H1 (cell line): ENCODE measurements around the gene KCTD20. TPM values are rescaled to one million over a fixed set of nuclear protein-coding genes. Genes with fewer than 3 reads are reported as not detected.

Experiments used
- CBX5 ChIP-seq: fragments of 300-800, 300-1000 bp; sonication (generic); IDR thresholded peaks from 2 replicates; pipeline ENCODE4 v1.7.1; 2016; ENCODE audit warnings: antibody characterized with exemption, low read length, low read depth
- KDM1A ChIP-seq: fragments of 200-600, 300-600 bp; sonication (generic); IDR thresholded peaks from 2 replicates; pipeline ENCODE4 v1.7.1; 2016; ENCODE audit warnings: mild to moderate bottlenecking, low read length, borderline replicate concordance
- POU5F1 ChIP-seq: IDR thresholded peaks from 2 replicates; pipeline ENCODE4 v1.6.1; 2011; ENCODE audit warnings: low read depth, mild to moderate bottlenecking, low read length, moderate library complexity
- RNF2 ChIP-seq: fragments of 200-900, 300-1000 bp; sonication (generic); IDR thresholded peaks from 2 replicates; pipeline ENCODE4 v1.7.1; 2016; ENCODE audit warnings: borderline replicate concordance, low read depth, mild to moderate bottlenecking, antibody characterized with exemption, low read length; ENCODE audit not compliant: poor library complexity, severe bottlenecking; ENCODE audit errors: missing control alignments
- TBP ChIP-seq: IDR thresholded peaks from 2 replicates; pipeline ENCODE4 v1.6.1; 2011; ENCODE audit warnings: low read depth, low read length, improper control_type of control experiment
- USF2 ChIP-seq: IDR thresholded peaks from 2 replicates; pipeline ENCODE4 v1.6.1; 2011; ENCODE audit warnings: low read length, improper control_type of control experiment
- ZNF274 ChIP-seq: IDR thresholded peaks from 2 replicates; pipeline ENCODE4 v1.7.0; 2012; ENCODE audit warnings: low read length, borderline replicate concordance; ENCODE audit errors: extremely low read depth
- polyA plus RNA-seq, 7 experiments: library from polyadenylated mRNA; depleted of rRNA in 3 of 7; stranded (reverse) in 5 of 7; unstranded in 2 of 7; fragments of >200 nt in 5 of 7; fragments of 200-250 nt in 2 of 7; gene quantifications; 1 replicate in 5 of 7; 2 replicates in 1 of 7; 4 replicates in 1 of 7; pipeline versions ENCODE4 v1.2.1 to v1.2.3, GENCODE V29; 2011 to 2013; ENCODE audit warnings: missing spikeins in 2 of 7, mixed read lengths in 2 of 7
- total RNA-seq: library from RNA; stranded (reverse); fragmentation: NEBNext Ultra II Directional; extraction: Animal tissue kit (Norgen Biotek cat#: 25700); gene quantifications from 2 replicates; pipeline ENCODE4 v1.2.1, GENCODE V29; 2021

The KCTD20 gene
- total and polyA plus RNA-seq, 2 of the 8 experiments (the other 6 are each of a cell fraction or from before 2014, with no cell fraction given) = 10.1 to 26.2 TPM

GRCh38 chr6:36523936-36524499 is 81.2 kb downstream of the KCTD20 start (continued):
- TF ChIP-seq USF2 (no peak), ZNF274 (no peak), KDM1A (no peak), CBX5 (no peak), POU5F1 (no peak), RNF2 (no peak), TBP (no peak)
